ENCODE measurements around the gene PUS7.
A peak's percentile ranks its signal among the peaks of the same experiment; 100 is the strongest.
"Not testable (repeated sequence)": the region's sequence is repeated elsewhere in the genome, so short reads cannot be mapped to it uniquely, and the experiment has no call there.

The PUS7 gene

GRCh38 chr7:105444342-105444987 is 77.6 kb downstream of the PUS7 start:
- no peak for DNase-seq (ENCODE audit: low spot score)

GRCh38 chr7:105442214-105442613 is 79.9 kb downstream of the PUS7 start:
- not testable (repeated sequence) for DNase-seq (ENCODE audit: low spot score)

- DNase-seq (ENCODE audit: low spot score), result peak; percentile 75
Observed at GRCh38 chr7:105439174-105439893, 82.7 kb downstream of the PUS7 start.

- no peak for DNase-seq (ENCODE audit: low spot score)
Observed at GRCh38 chr7:105438847-105439173, 83.3 kb downstream of the PUS7 start.

- no peak for DNase-seq (ENCODE audit: low spot score)
Observed at GRCh38 chr7:105438254-105438653, 83.8 kb downstream of the PUS7 start.

GRCh38 chr7:105437356-105437755 is 84.7 kb downstream of the PUS7 start:
- DNase-seq (ENCODE audit: low spot score), result not testable (repeated sequence)

- DNase-seq (ENCODE audit: low spot score), result peak; percentile 14
Observed at GRCh38 chr7:105429746-105430612, 92.1 kb downstream of the PUS7 start.

- DNase-seq (ENCODE audit: low spot score), result no peak
Observed at GRCh38 chr7:105426606-105427146, 95.4 kb downstream of the PUS7 start.

GRCh38 chr7:105423987-105424386 is 98.1 kb downstream of the PUS7 start:
- no peak for DNase-seq (ENCODE audit: low spot score)

- no peak for DNase-seq (ENCODE audit: low spot score)
Observed at GRCh38 chr7:105413887-105414437, 108.1 kb downstream of the PUS7 start.

GRCh38 chr7:105410774-105411173 is 111.3 kb downstream of the PUS7 start:
- DNase-seq (ENCODE audit: low spot score), result not testable (repeated sequence)

GRCh38 chr7:105409775-105410174 is 112.3 kb downstream of the PUS7 start:
- not testable (repeated sequence) for DNase-seq (ENCODE audit: low spot score)

GRCh38 chr7:105408791-105409410 is 113.2 kb downstream of the PUS7 start:
- DNase-seq (ENCODE audit: low spot score), result no peak

All from AG08396 (cell line).